Measurements from ENCODE around the gene ARHGAP8. TPM values are rescaled to one million over a fixed set of nuclear protein-coding genes. Genes with fewer than 3 reads are reported as not detected.

ARHGAP8 gene
- total and polyA plus RNA-seq, 10 of the 15 experiments (the other 5 are each of a cell fraction or from before 2014, with no cell fraction given): 0.33 TPM; not detected in 9

DNA sequence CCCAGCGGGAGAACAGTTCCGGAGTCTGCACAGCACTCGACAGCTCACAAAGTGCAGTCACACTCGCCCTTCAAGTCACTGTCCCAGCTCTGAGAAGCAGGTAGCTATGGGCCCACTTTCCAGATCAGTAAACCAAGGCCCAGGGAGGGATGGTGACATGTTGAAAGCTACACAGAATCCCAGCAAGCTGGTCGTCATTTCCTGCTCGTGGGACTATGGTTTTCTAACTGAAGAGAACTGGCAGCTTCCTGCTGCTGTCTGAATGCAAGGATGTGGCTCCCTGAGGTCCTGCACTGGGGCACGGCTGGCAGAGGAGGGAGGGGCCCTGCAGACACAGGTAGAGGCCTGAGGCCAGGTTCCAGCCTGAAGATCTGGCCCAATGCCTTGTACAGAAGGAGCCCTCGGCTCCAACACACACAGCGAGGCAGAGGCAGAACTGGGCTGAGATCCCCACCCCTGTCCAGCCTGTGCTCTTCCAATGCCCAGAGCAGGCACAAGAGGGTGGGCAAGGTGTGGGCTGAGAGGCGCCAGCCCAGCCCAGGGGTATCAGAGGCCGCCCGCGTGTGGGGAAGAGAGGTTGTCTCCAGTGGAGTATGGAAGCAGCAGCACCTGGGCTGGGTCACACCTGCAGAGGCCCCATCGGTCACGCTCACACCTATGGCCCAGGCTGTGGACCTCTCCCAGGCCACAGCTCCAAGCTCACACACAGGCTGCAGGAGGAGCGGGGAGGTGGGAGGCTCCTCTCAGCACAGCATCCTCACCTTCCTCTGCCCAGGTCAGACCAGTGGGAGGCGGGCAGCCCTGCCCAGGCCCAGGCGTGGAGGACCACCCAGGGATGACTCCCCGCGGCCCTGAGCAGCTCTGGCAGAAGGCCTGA, 138.3 kb downstream of the ARHGAP8 start:
- Histone ChIP-seq H3K4me1 (ENCODE audit: control insufficient read depth, insufficient read depth, low read length) (no peaks in the 10 kb centered on the region), H4K20me1 (ENCODE audit: control insufficient read depth, insufficient read depth) (no peaks in the 10 kb centered on the region), H2AFZ (ENCODE audit: control insufficient read depth, low read depth, low read length) (no peak overlapping the region), H3K9me3 (replicated peaks; ENCODE audit: control insufficient read depth, insufficient read depth, low read length) (no peaks in the 10 kb centered on the region), H3K36me3 (ENCODE audit: control insufficient read depth in 2 of 2, insufficient read depth in 2 of 2, low read length in 1 of 2) (no peaks in the 10 kb centered on the region), H3K4me3 (no peak overlapping the region), H3K79me2 (ENCODE audit: control insufficient read depth, insufficient read depth, low read length) (no peaks in the 10 kb centered on the region), H3K27ac (ENCODE audit: control insufficient read depth, insufficient read depth) (no peak overlapping the region), H3K27me3 (replicated peaks in 1 of 2; ENCODE audit: control insufficient read depth in 2 of 2, insufficient read depth in 2 of 2, low read length in 1 of 2) (no peaks in the 10 kb centered on the region), H3K9ac (ENCODE audit: control insufficient read depth, insufficient read depth, low read length) (no peak overlapping the region), H3K4me2 (ENCODE audit: control insufficient read depth, insufficient read depth) (no peak overlapping the region)
- WGBS (ENCODE audit: insufficient coverage, insufficient replicate concordance, low lambda C conversion rate, missing lambda C conversion rate): 35% methylated on average over 20 of the region's 20 CpGs
- FAIRE-seq (no peak), DNase-seq (ENCODE audit: low read depth, low spot score) (no peak), ATAC-seq (no peak)
- no TSS peak for BruUV-seq (replicated peaks)
- in situ Hi-C loops (cut with MboI) (loop anchor here (25.0 kb wide), 1 partner anchor 528 kb away; no protein-coding TSS in a partner anchor), intact Hi-C loops (cut with micrococcal nuclease; ENCODE audit: unreplicated experiment) (no loop called here)
- CTCF ChIA-PET: no interaction called here
- RAD21 ChIA-PET (ENCODE audit: unreplicated experiment): no interaction called here
- TF ChIP-seq SUZ12 (IDR thresholded peaks at IDR 0.05; ENCODE audit: unreplicated experiment) (no peak), NFIC (IDR thresholded peaks at IDR 0.05; ENCODE audit: low read depth, low read length) (no peak), CBFB (IDR thresholded peaks at IDR 0.05; ENCODE audit: low read depth) (no peak), FOS (IDR thresholded peaks at IDR 0.05; ENCODE audit: borderline replicate concordance, extremely low read depth, insufficient read length) (no peak), EZH2 (IDR thresholded peaks at IDR 0.05; ENCODE audit: borderline replicate concordance, control insufficient read depth, low read depth, low read length) (no peak), YY1 (IDR thresholded peaks at IDR 0.05; ENCODE audit: low read depth, low read length) (no peak), ZNF217 (IDR thresholded peaks at IDR 0.05) (no peak), NFXL1 (IDR thresholded peaks at IDR 0.05; ENCODE audit: borderline replicate concordance) (no peak), IRF4 (IDR thresholded peaks at IDR 0.05; ENCODE audit: low read depth, low read length) (no peak), RFX5 (IDR thresholded peaks at IDR 0.05; ENCODE audit: low read depth, low read length) (no peak)
- TF ChIP-seq, protein P1, sequence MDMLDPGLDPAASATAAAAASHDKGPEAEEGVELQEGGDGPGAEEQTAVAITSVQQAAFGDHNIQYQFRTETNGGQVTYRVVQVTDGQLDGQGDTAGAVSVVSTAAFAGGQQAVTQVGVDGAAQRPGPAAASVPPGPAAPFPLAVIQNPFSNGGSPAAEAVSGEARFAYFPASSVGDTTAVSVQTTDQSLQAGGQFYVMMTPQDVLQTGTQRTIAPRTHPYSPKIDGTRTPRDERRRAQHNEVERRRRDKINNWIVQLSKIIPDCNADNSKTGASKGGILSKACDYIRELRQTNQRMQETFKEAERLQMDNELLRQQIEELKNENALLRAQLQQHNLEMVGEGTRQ (IDR thresholded peaks at IDR 0.05; ENCODE audit: borderline replicate concordance, low read depth, low read length): no peak
- TF ChIP-seq, protein P2, sequence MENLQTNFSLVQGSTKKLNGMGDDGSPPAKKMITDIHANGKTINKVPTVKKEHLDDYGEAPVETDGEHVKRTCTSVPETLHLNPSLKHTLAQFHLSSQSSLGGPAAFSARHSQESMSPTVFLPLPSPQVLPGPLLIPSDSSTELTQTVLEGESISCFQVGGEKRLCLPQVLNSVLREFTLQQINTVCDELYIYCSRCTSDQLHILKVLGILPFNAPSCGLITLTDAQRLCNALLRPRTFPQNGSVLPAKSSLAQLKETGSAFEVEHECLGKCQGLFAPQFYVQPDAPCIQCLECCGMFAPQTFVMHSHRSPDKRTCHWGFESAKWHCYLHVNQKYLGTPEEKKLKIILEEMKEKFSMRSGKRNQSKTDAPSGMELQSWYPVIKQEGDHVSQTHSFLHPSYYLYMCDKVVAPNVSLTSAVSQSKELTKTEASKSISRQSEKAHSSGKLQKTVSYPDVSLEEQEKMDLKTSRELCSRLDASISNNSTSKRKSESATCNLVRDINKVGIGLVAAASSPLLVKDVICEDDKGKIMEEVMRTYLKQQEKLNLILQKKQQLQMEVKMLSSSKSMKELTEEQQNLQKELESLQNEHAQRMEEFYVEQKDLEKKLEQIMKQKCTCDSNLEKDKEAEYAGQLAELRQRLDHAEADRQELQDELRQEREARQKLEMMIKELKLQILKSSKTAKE (IDR thresholded peaks at IDR 0.05; ENCODE audit: low read depth, poor library complexity, severe bottlenecking): no peak
- TF ChIP-seq, protein P3, sequence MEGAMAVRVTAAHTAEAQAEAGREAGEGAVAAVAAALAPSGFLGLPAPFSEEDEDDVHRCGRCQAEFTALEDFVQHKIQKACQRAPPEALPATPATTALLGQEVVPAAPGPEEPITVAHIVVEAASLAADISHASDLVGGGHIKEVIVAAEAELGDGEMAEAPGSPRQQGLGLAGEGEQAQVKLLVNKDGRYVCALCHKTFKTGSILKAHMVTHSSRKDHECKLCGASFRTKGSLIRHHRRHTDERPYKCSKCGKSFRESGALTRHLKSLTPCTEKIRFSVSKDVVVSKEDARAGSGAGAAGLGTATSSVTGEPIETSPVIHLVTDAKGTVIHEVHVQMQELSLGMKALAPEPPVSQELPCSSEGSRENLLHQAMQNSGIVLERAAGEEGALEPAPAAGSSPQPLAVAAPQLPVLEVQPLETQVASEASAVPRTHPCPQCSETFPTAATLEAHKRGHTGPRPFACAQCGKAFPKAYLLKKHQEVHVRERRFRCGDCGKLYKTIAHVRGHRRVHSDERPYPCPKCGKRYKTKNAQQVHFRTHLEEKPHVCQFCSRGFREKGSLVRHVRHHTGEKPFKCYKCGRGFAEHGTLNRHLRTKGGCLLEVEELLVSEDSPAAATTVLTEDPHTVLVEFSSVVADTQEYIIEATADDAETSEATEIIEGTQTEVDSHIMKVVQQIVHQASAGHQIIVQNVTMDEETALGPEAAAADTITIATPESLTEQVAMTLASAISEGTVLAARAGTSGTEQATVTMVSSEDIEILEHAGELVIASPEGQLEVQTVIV (IDR thresholded peaks at IDR 0.05; ENCODE audit: borderline replicate concordance, partially characterized antibody): no peak
- POLR2A ChIA-PET: no interaction called here
- SMC1A ChIA-PET (ENCODE audit: uncharacterized antibody, unreplicated experiment): no interaction called here

All from GM12878 (cell line).